Left colon (tissue), 2 donors: ENCODE results near the gene FRZB. TPM values are rescaled to one million over a fixed set of nuclear protein-coding genes. Genes with fewer than 3 reads are reported as not detected.

Experiments used
- ATAC-seq: fragments of 200-7000 bp; cut with Tn5 transposase; one replicate; pipeline ENCODE4 v1.9.1; 2020; ENCODE audit warnings: mild to moderate bottlenecking, moderate library complexity
- DNase-seq, 2 donors: peaks; one replicate each; pipeline ENCODE4 v3.0.0-alpha.2; 2020
- intact Hi-C, 2 donors: fragments of 100-400 bp; cut with DNase I in 1 of 2; cut with micrococcal nuclease in 1 of 2; formaldehyde crosslinking; loops; one replicate each; pipeline versions ENCODE4 v1.11.2 to v1.14.0; 2022; cut with DNase I, micrococcal nuclease
- total RNA-seq, 2 donors: library from RNA; stranded (reverse); fragmentation: NEBNext Ultra II Directional; extraction: Animal tissue kit (Norgen Biotek cat#: 25700); gene quantifications; one replicate each; pipeline ENCODE4 v1.2.1, GENCODE V29; 2021
- donor health status: DM: no; HTN: no; CAD: no.
- donor health status: DM: yes; HTN: yes; CAD: no.

FRZB gene
- total RNA-seq, 2 donors from 2014 or later: 15.2 to 20.5 TPM

- ATAC-seq (no peak), DNase-seq (no peak)
- intact Hi-C loops: no loop called here
These were observed 47.9 kb downstream of the FRZB start for GRCh38 chr2:182818501-182818900.

DNA sequence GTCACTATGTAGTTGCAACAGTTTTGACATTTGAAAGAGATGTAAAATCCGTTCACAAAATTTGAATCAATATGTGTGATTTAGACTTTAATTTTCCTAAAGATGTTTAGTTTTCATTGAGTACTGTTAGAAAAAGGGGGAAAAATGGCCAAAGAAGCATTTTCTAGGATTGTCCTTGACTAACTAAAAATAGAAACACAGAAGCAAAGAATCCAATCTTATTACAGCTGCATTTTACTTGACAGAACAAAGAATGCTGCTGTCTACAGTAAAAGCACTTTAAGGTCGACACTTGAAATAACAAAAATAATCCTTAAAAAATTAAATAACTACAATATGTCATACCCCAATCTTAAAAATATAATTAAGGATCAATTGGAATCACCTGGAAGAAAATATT lies 48.9 kb downstream of the FRZB start:
- intact Hi-C loops: no loop called here
- ATAC-seq (no peak), DNase-seq (no peak)

DNA sequence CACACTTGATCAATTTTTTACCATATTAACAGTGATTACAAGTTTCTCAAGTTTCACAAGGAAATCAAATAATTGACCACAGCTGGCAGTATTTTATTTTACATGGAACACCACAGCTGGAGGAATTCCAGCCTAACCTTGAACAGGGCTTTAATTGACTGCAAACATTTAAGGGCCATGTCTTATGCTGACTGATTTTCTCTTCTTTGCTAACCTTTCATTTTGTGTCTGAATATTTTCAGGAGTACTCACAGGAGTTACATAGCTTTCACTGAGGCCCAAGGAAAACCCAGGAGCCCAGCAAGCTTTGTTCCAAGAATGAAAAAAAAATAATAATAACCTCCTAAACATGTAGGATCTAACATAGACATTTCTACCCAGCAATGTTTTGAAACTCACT lies 49.6 kb downstream of the FRZB start:
- intact Hi-C loops: no loop called here

DNA sequence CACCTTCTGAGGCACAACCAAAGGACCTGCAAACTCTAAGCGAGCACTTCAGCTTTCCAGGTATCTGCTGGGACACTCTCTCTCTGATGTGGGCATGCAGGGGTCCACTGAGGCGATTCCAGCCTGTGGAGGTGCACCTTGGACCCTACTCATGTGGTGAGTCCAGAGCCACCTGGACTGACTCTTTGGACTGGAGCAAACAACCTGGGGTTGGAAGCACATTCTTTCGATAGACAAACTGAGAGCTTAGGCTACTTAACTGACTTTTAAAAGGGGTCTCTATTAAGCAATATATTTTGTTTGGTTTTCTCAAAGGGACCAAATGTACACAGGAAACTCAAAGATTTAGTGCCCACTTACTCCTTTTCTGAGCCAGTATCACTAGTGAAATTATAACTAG lies 51.6 kb downstream of the FRZB start:
- intact Hi-C loops: no loop called here
- ATAC-seq (no peak), DNase-seq (no peak)

More for the DNA sequence above, 49.6 kb downstream of the FRZB start:
- no peak for ATAC-seq
- no peak for DNase-seq

GRCh38 chr2:182814380-182814779 lies 52.1 kb downstream of the FRZB start:
- intact Hi-C loops: no loop called here
- ATAC-seq (no peak), DNase-seq (no peak)

DNA sequence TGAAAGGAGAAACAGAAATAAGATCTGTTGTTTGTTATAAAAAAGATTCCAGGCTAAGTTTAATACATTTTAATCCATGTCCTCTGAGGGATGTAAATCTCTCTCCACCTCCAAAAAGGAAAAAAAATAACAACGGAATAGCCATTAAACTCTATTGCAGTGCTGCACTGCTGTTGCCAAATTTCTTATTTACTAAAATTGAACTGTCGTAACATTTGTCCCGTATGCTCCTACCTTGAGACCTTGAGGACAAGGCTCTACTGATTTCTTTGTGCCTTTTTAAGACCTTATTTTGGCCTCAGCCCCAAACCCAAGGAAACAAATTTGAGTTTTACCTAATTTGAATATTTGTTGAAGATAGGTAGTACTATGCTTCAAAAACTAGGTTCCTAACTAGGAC lies 56.4 kb downstream of the FRZB start:
- DNase-seq (no peak), ATAC-seq (no peak)
- intact Hi-C loops: no loop called here

GRCh38 chr2:182807319-182807718 lies 59.1 kb downstream of the FRZB start:
- intact Hi-C loops: no loop called here
- no peak for ATAC-seq
- no peak for DNase-seq

GRCh38 chr2:182804128-182804527 lies 62.3 kb downstream of the FRZB start:
- ATAC-seq: no peak
- no peak for DNase-seq
- intact Hi-C loops: no loop called here

- ATAC-seq: no peak
These were observed 67.7 kb downstream of the FRZB start for GRCh38 chr2:182798736-182799135.

DNA sequence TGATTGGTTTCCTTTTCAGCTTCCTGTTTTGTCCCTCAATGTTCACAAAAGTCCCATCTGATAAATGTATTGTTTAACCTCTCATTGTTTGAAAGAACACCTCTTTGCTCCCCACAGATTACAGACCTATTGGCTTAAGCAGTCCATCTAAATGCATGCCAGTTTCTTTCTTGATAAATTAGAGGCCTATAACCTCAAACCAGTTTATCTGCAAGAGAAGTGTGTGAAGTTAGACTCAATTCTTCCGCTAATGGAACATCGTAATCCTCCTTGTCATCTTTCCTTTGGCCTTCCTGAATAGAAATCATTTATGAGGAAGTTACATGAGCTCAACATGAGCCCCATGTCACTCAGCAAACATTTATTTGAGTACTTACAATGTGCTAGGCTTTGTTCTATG lies 74.0 kb downstream of the FRZB start:
- intact Hi-C loops: no loop called here
- DNase-seq: no peak
- ATAC-seq: no peak

More at GRCh38 chr2:182798736-182799135, 67.7 kb downstream of the FRZB start:
- intact Hi-C loops: no loop called here
- no peak for DNase-seq

DNA sequence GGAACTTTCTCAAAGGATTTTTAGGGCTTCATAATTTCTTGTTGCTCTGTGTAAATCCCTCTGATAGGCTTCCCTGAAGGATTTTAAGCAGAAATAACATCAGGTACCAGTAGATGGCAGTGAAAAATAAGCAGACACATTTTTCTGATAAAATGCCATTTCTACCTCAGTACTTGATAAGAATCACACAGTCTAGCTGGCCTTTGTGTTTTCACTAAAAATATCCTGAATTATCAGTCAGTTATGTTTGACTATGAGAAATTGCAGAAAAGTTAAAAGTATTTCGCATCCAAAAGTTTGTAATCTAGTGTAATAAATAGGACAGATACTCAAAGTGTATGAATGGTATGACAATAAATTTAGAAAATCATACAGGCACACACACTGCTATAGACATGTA lies 81.7 kb downstream of the FRZB start:
- intact Hi-C loops: no loop called here
- no peak for DNase-seq
- peak; percentile 47 for ATAC-seq

GRCh38 chr2:182784058-182784706 lies 82.3 kb downstream of the FRZB start:
- ATAC-seq: no peak
- no peak for DNase-seq
- intact Hi-C loops: no loop called here

Other genes starting within 250 kb of the FRZB start
- 10 to 100 TPM; 74.7 to 78.9 TPM for gene DNAJC10, start 150.4 kb downstream of the FRZB start, total RNA-seq
- gene NCKAP1, start 171.8 kb upstream of the FRZB start, total RNA-seq: 100 to 1,000 TPM; 108 to 119 TPM
- gene DUSP19, start 212.1 kb upstream of the FRZB start, total RNA-seq: 1 to 10 TPM; 1.0 to 2.4 TPM